Hepatocyte (in vitro differentiated cells): ENCODE measurements around the gene SLC17A9. TPM values are rescaled to one million over a fixed set of nuclear protein-coding genes. Genes with fewer than 3 reads are reported as not detected.

Source experiments
- DNase-seq: peaks from one replicate; pipeline ENCODE4 v3.0.0-alpha.2; 2016; ENCODE audit warnings: low spot score
- H2AFZ ChIP-seq: fragments of 200-600 bp; sonication (generic); 2 replicates; pipeline ENCODE4 v1.6.0; 2016; ENCODE audit warnings: antibody characterized with exemption, mild to moderate bottlenecking
- H3K27ac ChIP-seq: fragments of 200-600 bp; sonication (generic); 2 replicates; pipeline ENCODE4 v1.5.1; 2016; ENCODE audit warnings: mild to moderate bottlenecking
- H3K27me3 ChIP-seq: fragments of 200-600 bp; sonication (generic); 2 replicates; pipeline ENCODE4 v1.6.1; 2016
- H3K36me3 ChIP-seq: fragments of 200-600 bp; sonication (generic); replicated peaks from 2 replicates; pipeline ENCODE4 v1.5.1; 2016; ENCODE audit warnings: low read depth; ENCODE audit not compliant: insufficient read depth
- H3K4me1 ChIP-seq: fragments of 200-600 bp; sonication (generic); 2 replicates; pipeline ENCODE4 v1.5.1; 2016; ENCODE audit warnings: mild to moderate bottlenecking, moderate library complexity; ENCODE audit not compliant: insufficient read depth
- H3K4me2 ChIP-seq: fragments of 200-600 bp; sonication (generic); 2 replicates; pipeline ENCODE4 v1.6.0; 2016
- H3K4me3 ChIP-seq: fragments of 200-600 bp; sonication (generic); 2 replicates; pipeline ENCODE4 v1.5.1; 2016; ENCODE audit warnings: mild to moderate bottlenecking
- H3K79me2 ChIP-seq: fragments of 200-600 bp; sonication (generic); 2 replicates; pipeline ENCODE4 v1.6.0; 2017; ENCODE audit warnings: mild to moderate bottlenecking
- H3K9me2 ChIP-seq: fragments of 200-600 bp; sonication (generic); replicated peaks from 2 replicates; pipeline ENCODE4 v1.6.0; 2017; ENCODE audit warnings: mild to moderate bottlenecking; ENCODE audit not compliant: insufficient read depth
- H3K9me3 ChIP-seq: fragments of 200-600 bp; sonication (generic); 2 replicates; pipeline ENCODE4 v1.5.1; 2016; ENCODE audit warnings: low read depth, mild to moderate bottlenecking
- H4K20me1 ChIP-seq: fragments of 200-600 bp; sonication (generic); 2 replicates; pipeline ENCODE4 v1.6.0; 2016; ENCODE audit warnings: mild to moderate bottlenecking; ENCODE audit not compliant: insufficient read depth, poor library complexity, severe bottlenecking
- EZH2 ChIP-seq: fragments of 200-600 bp; sonication (generic); IDR thresholded peaks from 2 replicates; pipeline ENCODE4 v1.6.1; 2016; ENCODE audit warnings: antibody characterized with exemption, mild to moderate bottlenecking, borderline replicate concordance
- EZH2phosphoT487 ChIP-seq: fragments of 200-600 bp; sonication (generic); IDR thresholded peaks from one replicate; pipeline ENCODE4 v1.6.1; 2018; ENCODE audit warnings: antibody characterized with exemption, mild to moderate bottlenecking, low read depth, moderate library complexity; ENCODE audit not compliant: unreplicated experiment, severe bottlenecking
- WGBS: methylation state at CpG from one replicate; pipeline ENCODE4 v1.1.6; 2016; ENCODE audit warnings: low lambda C conversion rate; ENCODE audit errors: missing lambda C conversion rate; 5-methylcytosine and 5-hydroxymethylcytosine counted together
- polyA plus RNA-seq: library from polyadenylated mRNA; unstranded; fragments of >200 nt; fragmentation: Nextera tagmentation; extraction: Ambion mirVana; gene quantifications from 2 replicates; pipeline ENCODE4 v1.2.1, GENCODE V29; 2016
- total RNA-seq: library from RNA; depleted of rRNA; stranded (reverse); fragments of >200 nt; gene quantifications from 2 replicates; pipeline ENCODE4 v1.2.3, GENCODE V29; 2014
- TF ChIP-seq, protein P1 (sequence below): fragments of 200-600 bp; sonication (generic); IDR thresholded peaks from 2 replicates; pipeline ENCODE4 v1.5.1; 2016; ENCODE audit warnings: antibody characterized with exemption, mild to moderate bottlenecking; ENCODE audit not compliant: poor library complexity

The SLC17A9 gene
- total and polyA plus RNA-seq, 2 experiments from 2014 or later = 26.9 to 83.9 TPM

GRCh38 chr20:62947532-62948300 lies 4.8 kb upstream of the SLC17A9 start:
- H3K9me2 ChIP-seq = no peaks in the 10 kb centered on the region
- no peaks in the 10 kb centered on the region for H3K36me3 ChIP-seq
- no peak for DNase-seq
- H3K4me1 ChIP-seq = peaks cover 7% of the 10 kb centered on the region
- 98% methylated on average over 17 of the region's 17 CpGs for WGBS
- H3K9me3 ChIP-seq = no peaks in the 10 kb centered on the region
- H3K27ac ChIP-seq = no peak overlapping the region
- no peak overlapping the region for H3K4me2 ChIP-seq
- no peak overlapping the region for H2AFZ ChIP-seq
- TF ChIP-seq, protein P1, sequence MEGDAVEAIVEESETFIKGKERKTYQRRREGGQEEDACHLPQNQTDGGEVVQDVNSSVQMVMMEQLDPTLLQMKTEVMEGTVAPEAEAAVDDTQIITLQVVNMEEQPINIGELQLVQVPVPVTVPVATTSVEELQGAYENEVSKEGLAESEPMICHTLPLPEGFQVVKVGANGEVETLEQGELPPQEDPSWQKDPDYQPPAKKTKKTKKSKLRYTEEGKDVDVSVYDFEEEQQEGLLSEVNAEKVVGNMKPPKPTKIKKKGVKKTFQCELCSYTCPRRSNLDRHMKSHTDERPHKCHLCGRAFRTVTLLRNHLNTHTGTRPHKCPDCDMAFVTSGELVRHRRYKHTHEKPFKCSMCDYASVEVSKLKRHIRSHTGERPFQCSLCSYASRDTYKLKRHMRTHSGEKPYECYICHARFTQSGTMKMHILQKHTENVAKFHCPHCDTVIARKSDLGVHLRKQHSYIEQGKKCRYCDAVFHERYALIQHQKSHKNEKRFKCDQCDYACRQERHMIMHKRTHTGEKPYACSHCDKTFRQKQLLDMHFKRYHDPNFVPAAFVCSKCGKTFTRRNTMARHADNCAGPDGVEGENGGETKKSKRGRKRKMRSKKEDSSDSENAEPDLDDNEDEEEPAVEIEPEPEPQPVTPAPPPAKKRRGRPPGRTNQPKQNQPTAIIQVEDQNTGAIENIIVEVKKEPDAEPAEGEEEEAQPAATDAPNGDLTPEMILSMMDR = no peak
- no peak for TF ChIP-seq EZH2phosphoT487
- TF ChIP-seq EZH2 = no peak
- no peak overlapping the region for H3K4me3 ChIP-seq
- no peaks in the 10 kb centered on the region for H3K27me3 ChIP-seq
- peaks cover 8% of the 10 kb centered on the region for H4K20me1 ChIP-seq
- peaks cover 43% of the 10 kb centered on the region for H3K79me2 ChIP-seq

- Histone ChIP-seq H3K9me2 (no peaks in the 10 kb centered on the region), H3K4me2 (no peak overlapping the region), H2AFZ (no peak overlapping the region), H3K4me1 (peaks cover 19% of the 10 kb centered on the region), H3K27ac (no peak overlapping the region), H3K27me3 (no peaks in the 10 kb centered on the region), H3K36me3 (no peaks in the 10 kb centered on the region), H3K9me3 (no peaks in the 10 kb centered on the region), H3K4me3 (no peak overlapping the region), H4K20me1 (peaks cover 3% of the 10 kb centered on the region), H3K79me2 (peaks cover 30% of the 10 kb centered on the region)
- 91% methylated on average over 6 of the region's 6 CpGs for WGBS
- TF ChIP-seq EZH2 (no peak), EZH2phosphoT487 (no peak)
- TF ChIP-seq, protein P1 = no peak
- no peak for DNase-seq
These were observed 3.2 kb upstream of the SLC17A9 start for GRCh38 chr20:62949153-62949821.

DNA sequence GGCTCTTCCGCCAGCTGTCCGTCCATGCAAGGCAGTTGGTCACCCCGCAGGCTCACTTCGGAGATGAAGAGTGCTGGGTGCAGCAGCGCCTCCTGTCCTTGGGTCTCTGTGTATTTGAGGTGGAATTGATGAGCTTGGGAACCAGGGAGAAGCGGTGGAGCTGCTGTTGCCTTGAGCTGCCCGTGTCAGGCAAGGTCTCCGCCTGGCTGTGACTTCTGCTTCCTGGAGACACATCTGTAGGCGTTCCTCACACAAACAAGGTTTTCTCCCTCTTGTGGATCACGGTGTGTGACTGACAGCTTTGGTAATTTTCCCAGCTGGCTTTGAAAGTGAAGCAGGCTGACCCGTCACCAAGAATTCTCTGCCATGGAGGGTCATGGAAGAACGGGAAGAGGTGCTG lies 2.5 kb upstream of the SLC17A9 start:
- Histone ChIP-seq H4K20me1 (peaks cover 3% of the 10 kb centered on the region), H2AFZ (no peak overlapping the region), H3K79me2 (peaks cover 29% of the 10 kb centered on the region), H3K4me3 (no peak overlapping the region), H3K4me1 (peaks cover 26% of the 10 kb centered on the region), H3K27ac (no peak overlapping the region), H3K9me3 (no peaks in the 10 kb centered on the region), H3K4me2 (no peak overlapping the region), H3K9me2 (no peaks in the 10 kb centered on the region), H3K27me3 (no peaks in the 10 kb centered on the region), H3K36me3 (no peaks in the 10 kb centered on the region)
- DNase-seq = no peak
- 86% methylated on average over 12 of the region's 12 CpGs for WGBS
- TF ChIP-seq, protein P1 = no peak
- TF ChIP-seq EZH2phosphoT487 = no peak
- TF ChIP-seq EZH2 = no peak
